Activated T-cell treated with anti-CD3 and anti-CD28 coated beads for 4 hours (primary cell): Measurements from ENCODE around the gene ZNF804A.

Source experiments
- DNase-seq: peaks from one replicate; pipeline ENCODE4 v3.0.0-alpha.2; 2020

ZNF804A gene

DNA sequence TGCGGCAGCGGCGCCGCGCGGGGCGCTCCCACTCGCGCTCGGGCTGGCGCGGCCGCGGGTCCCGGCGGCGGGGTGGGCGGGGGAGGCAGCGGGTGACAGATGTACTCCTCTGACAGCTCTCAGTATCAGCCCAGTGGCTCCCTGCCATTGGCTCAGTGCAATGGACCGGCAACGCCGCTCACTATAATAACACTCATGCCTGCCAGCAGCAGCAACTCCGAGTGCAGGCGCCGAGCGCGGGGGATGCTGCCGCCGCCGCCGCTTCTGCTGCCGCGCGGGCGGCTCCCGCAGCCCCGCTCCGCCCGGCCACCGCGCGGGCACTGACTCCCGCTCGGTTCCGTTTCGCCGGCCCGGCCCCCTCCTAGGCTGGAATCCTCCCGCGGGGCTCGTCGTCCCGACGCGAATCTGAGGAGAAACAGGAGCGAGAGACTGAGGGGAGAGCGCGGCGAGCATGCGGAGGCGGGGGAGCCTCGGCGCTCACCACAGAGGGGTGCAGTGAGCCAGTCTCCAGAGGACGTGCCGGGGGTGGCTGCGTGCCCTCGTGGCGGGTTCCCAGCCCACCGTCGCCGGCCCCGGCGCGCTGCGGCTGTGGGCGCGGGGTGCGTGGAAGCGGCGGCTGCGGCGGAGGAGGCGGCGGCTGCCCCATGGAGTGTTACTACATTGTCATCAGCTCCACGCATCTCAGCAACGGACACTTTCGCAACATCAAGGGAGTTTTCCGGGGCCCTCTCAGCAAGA is at the start of gene ZNF804A:
ZNF804A (plus strand) TSS at position 214 of the 738 bp plus-strand sequence; CDS start at position 645, 431 bp downstream.
- no peak for DNase-seq

DNA sequence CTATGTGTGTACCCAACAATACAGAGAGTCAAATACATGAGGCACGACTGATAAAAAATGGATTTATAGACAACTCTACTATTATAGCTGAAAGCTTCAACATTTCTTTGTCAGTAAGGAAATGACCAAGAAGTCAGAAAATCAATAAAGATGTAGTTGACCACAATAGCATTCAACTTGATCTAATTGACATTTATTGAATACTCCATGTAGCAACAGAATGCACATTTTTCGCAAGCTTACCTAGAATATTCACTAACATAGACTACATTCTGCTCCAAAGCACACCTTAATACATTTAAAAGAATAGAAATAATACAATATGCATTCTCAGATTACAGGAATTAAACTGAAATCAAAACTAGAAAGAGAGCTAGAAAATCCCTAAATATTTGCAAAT is 49.2 kb upstream of the ZNF804A start:
- DNase-seq = no peak

DNA sequence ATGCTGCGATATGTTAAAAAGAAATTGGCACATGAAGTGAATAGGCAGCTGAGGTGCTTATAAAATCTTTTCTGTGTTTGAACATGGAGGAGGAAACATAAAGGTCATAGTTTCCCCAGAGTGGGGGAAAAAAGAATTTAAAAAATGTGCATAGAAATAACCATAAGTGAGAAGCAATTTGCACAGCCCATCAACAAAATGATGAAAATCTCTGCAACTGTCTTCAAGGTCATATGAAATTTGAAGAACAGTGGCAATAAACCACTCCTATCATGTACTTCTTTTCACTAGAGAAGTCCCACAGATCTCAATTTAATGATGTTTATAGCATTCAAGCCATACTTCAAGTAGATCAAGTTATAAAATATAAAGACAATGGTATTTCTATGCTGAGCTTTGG is 46.7 kb upstream of the ZNF804A start:
- DNase-seq = no peak

DNA sequence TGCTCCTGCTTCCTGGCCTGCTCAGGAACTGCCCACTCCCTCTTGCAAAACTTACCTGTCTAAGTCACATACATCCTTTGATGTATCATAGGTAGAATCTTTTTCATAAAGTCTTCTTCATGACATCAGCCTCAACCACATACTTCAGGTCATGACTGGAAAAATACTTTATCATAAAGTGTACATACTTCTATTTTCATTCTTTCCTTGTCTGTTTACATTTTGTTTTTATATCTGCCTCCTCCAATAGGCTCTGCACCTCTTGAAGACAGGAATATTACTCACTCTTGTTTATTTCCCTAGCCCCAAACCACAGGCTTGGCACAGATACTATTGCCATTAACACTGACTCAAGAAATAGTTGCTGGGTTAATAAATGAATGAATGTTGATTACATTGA is 43.6 kb upstream of the ZNF804A start:
- DNase-seq = no peak

DNA sequence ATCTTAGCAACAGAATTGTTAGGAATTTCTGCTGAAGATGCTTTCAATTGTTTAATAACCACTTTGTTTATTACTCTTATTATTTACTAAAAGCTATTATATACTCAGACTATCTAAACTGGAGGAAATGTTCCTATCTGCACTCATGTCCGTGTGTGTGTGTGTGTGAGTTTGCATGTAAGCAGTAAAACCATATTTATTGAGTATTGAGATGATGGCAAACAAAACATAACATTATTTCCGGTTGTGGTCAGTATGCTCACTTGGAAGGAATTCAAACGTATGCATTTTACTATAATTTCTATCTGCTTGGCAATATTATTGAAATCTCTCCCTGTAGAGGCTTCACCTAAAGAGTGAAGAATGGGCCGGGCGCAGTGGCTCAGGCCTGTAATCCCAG is 43.0 kb upstream of the ZNF804A start:
- DNase-seq = no peak

DNA sequence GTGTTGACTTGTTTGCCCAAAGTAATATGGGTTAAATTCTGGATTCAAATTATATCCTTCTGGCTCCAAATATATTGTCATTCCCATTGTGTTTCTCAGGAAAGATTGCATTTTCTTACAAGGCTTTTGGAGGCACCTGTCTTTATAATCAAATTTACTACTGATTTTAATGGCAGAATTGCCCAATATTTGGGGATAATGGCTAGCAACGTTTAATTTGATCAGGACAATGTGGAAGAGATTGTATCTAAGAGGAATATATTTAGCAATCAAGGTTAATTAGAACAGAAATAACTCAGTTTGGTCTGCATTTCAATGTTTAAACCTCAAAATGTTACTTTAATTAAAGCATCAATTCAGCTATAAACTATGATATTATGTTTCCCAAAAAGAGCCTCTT is 41.7 kb upstream of the ZNF804A start:
- no peak for DNase-seq

DNA sequence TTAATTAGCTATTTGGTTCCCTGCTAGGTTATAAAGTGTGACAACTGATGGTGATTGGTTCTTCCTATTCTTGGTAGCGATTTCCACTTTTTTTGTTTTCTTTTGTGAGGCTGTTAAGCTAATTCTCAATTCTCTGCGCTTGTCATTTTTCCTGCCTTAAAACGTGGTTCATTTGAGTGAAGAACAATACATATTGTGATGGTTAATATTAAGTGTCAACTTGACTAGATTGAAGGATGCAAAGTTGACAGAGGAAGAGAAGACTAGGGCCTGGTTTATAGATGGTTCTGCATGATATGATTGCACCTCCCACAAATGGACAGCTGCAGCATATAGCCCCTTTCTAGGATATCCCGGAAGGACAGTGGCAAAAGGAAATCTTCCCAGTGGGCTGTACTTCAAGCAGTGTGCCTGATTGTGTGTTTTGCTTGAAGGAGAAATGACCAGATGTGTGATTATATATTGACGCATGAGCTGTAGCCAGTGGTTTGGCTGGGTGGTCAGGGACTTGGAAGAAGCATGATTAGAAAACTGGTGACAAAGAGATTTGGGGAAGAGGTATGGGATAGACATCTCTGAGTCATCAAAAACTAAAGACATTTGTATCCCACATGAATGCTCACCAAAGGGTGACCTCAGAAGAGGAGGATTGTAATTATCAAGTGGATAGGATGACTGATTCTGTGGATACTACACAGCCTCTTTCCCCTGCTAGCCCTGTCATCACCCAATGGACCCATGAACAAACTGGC is 39.4 kb upstream of the ZNF804A start:
- DNase-seq = no peak

DNA sequence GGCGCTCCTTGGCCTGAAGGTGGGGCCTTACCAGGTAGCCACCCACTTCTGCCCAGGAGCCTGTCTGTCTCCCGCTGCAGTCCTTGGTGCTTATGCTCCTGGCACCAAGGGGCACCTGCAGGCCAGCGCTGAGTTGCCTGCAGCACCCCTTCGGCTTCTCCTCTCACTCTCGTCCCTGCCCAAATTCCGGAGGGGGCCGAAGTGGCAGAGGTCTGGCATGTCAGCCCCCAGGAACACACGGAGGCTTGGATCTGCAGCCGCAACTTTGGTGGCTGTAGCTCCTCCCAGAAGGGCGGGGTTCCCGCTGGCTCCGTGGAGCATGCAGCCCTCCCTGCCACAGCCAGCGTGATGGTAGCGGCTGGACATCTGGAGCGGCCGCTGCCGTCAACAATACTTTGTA is 37.7 kb upstream of the ZNF804A start:
- DNase-seq = no peak

DNA sequence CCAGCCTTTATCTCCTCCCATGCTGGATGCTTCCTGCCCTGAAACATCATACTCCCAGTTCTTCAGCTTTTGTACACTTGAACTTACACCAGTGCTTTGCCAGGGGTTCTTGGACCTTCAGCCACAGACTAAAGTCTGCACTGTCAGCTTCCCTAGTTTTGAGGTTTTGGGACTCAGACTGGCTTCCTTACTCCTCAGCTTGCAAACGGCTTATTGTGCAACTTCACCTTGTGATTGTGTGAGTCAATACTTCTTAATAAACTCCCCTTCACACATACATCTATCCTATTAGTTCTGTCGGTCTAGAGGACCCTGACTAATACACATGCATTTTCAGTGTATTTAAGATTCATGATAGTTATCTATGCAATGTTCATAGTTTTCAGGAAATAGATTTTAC is 35.8 kb upstream of the ZNF804A start:
- DNase-seq = no peak

DNA sequence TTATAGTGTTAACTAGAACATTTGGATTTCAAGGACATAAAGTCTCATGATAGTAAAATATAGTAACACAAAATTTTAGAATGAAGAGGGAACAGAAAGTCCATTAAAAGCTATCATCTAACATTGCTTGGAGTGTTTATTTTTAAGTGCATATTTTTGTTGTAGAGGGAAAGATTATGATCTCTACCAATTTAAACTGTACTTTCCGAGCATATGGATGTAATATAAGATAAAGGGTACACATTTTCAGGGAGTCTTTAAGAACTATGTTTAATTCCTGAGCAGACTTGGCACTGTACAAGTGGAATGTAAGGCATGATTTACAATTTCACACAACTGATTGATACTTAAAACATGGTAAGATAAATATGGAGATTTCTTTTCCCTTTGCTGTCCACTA is 34.2 kb upstream of the ZNF804A start:
- no peak for DNase-seq

DNA sequence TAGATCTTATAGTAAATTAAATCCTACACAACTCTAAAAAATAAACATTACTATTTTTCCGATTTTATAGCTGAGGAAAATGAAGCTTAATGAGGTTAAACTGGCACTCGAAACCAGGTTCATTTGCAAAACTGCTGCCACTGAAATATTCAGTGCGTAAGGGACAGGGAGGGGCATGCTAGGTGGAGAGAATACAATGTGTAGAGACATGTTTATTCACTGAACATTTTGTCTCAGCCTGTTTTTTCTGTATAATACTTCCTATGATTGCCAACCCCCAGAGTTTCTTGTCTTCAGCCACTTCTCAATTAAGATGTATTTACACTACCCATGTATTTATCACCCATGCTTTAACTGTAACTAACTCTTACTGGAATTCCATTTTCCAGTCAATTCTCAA is 31.6 kb upstream of the ZNF804A start:
- DNase-seq = no peak

DNA sequence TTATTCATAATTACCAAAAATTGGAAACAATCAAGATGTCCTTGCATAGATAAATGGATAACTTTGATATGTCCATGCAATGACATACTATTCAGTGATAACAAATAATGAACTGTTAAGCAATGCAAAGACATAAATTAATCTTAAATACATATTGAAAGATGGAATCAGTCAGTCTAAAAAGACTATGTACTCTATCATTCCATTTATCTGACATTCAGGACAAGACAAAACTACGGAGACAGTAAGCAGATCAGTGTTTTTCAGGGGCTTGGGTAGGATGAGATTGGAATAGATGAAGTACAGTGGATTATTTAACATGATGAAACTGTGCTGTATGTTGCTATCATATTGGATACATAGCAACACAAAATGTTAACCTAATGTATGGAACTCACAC is 21.3 kb upstream of the ZNF804A start:
- DNase-seq = no peak

DNA sequence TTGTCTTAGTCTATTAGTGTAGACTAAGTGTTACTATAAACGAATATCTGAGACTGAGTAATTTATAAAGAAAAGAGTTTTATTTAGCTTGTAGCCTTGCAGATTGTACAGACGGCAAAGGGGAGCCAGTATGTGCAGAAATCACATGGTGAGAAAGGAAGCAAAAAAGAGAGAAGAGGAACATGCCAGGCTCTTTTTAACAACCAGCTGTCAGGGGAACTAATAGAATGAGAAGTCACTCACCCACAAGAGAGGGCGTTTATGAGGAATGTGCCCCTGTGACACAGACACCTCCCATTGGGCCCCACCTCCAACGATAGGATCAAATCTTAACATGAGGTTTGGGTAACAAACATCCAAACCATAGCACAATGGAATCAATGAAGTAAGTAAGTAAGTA is 20.6 kb upstream of the ZNF804A start:
- DNase-seq = no peak

DNA sequence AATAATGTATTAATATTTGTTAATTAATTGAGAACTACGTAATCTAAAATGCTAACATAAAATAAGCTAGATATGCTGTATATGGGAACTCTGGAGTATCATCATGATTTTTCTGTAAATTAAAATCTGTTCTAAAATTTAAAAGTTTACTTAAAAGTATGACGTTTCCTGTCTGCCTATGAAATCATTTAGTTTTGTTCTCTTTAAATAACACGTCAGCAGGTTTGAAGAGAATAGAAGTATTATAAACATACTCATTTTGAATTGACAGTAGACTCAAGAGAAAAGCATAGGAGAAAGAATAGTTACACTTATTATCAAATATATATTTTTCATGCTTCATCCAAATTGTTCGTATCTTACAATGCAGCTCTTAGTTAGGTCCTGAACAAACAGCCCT is 19.1 kb upstream of the ZNF804A start:
- no peak for DNase-seq

DNA sequence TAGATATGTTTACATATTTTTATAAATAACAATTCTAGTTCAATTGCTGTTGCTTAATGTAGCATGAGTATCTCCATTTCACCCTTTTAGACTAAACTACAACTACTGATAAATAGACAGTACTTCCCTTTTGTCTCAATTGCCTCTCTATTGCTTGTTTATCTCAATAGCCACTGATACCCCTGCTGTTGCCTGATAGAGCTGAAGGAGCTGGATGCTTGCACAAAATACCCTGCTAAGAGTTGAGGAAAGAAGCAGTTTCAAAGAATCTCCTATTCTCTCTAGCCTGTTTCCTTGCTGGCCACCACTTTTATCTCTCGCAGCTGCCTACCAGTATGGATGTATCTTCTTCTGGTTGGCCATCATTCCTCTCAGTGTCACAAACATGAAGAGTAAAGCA is 16.9 kb upstream of the ZNF804A start:
- DNase-seq = no peak

DNA sequence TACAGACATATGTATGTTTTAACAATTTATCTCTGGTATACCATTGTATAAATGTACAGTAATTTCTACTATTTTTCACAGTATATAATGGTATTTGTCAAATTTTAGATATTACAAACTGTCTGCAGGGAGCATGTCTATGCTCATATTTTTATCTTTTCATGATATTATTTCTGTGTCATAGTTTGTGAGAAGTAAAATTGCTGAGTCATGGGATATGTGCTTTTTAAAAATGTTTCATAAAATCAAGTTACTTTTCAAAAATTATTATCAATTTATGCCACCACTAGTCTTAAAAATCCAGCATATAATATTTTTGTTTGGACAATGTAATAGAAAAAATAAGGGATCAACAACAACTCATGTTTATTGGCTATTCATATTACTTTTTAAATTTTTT is 9.1 kb upstream of the ZNF804A start:
- DNase-seq = no peak

DNA sequence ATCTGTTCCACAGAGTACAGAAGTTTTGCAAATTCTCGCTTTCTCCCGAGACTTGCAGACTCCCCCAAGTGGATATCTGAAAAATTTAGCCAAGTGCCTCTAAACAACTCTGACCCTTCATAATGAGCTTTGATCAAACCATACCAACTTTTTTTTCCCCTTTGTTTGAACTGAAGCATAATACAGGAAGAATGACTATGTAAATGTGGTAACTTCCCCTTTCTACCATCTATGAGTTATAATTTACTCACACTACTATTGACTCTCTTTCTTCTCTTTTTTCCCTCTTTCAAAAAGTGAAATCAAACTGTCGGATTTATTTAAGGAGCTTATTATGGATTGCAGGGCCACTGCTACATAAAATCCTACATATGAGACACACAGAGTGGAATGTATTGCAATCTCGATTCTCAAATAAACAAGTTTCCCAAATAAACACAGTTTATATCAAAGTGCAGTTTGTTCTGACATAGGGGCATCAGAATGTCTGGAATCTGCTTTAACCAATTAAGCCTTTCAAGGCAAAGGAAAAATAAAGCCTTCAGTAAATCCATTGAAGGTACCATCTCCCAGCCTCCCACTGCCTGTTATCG is 1.4 kb upstream of the ZNF804A start:
- no peak for DNase-seq

DNA sequence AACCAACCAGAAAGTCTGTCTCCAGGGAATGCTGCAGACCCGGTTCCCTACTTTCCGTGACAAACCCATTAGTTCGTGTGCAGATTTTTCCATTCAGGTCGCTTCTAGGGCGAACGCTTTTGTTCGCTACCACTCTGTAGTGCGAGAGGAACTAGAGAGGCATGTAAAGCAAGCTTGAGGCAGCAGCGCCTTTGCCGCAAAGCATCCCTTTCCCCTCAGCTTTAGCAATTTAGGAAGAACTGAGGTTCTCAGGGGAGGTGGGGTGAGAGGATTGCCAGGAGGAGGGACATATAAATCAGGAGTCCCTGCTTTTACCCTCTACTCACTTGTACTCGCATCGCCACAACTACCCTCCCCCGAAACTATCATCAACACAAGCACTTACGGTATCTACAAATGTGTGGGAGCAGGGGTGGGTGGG is 748 bp upstream of the ZNF804A start:
- no peak for DNase-seq

DNA sequence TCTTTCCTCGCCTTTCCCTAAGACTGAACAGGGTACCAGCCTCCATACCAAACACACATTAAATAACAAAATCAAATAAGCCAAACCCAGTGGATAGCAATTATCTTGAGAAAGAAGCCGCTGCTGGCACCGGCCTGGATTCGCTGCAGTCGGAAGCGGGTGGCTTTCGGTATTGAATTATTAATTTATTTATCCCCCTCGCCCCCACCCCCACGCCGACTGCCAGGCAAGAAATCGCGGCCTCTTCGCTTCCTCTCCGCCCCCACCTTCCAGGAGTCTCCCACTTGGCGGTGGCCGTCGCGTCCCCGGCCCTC is 370 bp upstream of the ZNF804A start:
- DNase-seq = no peak

DNA sequence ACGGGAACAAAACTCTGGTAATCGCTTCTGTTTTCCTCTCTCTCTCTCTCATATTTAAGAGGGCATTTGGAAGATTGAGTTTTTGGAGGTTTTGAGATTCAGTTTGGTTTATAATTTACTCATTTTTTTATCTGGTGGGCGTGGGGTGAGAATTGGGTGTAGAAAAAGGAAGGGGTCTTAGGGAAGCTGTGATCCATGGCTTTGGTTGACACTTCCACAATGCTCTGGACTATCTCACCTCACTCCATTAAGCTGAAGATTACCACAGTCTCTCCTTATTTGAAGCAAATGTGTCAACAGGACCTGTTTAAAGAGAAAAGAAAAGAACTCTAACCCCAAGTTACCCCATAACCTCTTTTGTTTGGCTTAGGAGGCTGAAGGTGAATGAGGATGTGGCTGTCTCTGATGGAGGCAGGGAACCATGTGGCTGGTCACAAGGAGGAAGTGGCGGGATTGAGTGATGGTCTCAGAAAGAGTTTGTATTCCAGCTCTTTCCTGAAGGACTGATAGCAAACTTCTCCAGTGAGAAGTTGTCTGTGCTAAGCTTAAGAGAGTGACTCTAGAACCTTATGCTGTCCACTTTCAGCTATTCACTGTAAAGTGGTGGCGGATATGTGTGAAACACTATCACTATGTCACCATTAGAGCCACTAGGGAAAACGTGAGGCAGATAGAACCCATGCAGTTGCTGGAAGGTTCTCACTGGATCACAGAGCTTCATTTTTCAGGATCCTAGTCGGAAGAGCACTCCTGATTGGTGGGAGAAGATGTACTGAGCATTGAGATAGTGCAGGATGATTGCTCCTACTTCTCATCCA is 934 bp downstream of the ZNF804A start:
- no peak for DNase-seq

DNA sequence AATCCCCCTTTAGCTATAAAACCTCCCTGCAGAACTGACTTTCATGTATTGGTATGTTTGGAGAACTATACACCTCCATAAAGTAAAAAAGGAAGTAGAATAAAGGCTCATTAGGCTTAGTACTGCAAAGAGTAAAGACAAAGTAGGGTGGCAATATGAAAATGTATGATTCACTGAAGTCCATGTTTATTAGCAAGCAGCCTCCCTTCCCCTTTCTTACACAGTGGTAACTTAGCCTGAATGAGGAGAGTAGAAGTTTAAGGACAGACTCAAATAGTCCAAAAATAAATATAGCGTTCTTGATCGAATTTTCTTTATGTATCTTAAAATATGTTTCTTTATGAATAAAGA is 1.5 kb downstream of the ZNF804A start:
- no peak for DNase-seq

DNA sequence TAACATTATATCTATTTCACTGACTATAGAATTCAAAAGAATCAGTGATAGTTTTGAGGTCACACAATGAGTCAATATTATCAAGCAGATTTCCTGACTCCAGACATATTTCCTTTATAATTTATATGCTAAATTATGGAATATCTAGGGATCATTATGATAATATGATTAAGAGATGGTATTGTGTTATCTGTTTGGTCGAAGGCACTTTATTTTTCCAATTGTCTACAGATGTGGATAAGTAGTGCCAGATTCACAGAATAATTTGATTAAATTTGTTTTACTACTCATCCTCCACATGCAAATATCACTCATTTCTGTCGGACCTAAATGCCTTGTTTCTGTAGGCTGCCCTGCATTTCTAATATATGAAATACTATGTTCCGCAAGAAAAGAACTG is 4.4 kb downstream of the ZNF804A start:
- no peak for DNase-seq

DNA sequence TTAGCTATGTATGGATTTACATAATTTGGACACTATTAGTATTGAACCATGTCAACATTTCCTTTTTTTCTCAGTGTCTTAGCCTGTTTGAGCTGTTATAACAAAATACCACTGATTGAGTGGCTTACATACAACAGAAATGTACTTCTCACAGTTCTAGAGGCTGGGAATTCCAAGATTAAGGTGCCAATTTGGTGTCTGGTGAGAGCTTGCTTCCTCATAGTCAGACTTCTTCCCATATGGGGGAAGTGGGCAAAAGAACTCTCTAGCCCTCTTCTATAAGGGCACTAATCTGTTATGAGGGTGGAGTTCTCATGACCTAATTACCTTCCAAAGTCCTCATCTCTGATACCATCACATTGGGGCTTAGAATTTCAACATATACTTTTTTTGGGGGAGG is 12.6 kb downstream of the ZNF804A start:
- DNase-seq = no peak
